Activated CD8-positive, alpha-beta T cell treated with anti-CD3 and anti-CD28 coated beads for 36 hours (primary cell): Measurements from ENCODE around the gene TEKT2. TPM values are rescaled to one million over a fixed set of nuclear protein-coding genes. Genes with fewer than 3 reads are reported as not detected.

Experiments
- ATAC-seq: fragments of 200-7000 bp; cut with Tn5 transposase; one replicate; pipeline ENCODE4 v1.10.0; 2021; ENCODE audit warnings: mild to moderate bottlenecking, moderate library complexity
- CTCF ChIA-PET: fragments of 350-600 bp; sonication (Branson Sonifier 250); formaldehyde crosslinking; loops from one replicate; lab custom pipeline; 2021; ENCODE audit warnings: antibody characterized with exemption; lab: Charles Lee
- POLR2A ChIA-PET: fragments of 350-600 bp; sonication (Branson Sonifier 250); formaldehyde crosslinking; loops from one replicate; lab custom pipeline; 2021; ENCODE audit warnings: antibody characterized with exemption; lab: Charles Lee
- DNase-seq: peaks from one replicate; pipeline ENCODE4 v3.0.0-alpha.2; 2020
- H3K27ac Mint-ChIP-seq: one replicate; pipeline ENCODE4 v1.8.0; 2021; ENCODE audit warnings: mild to moderate bottlenecking, mixed read lengths
- H3K27me3 Mint-ChIP-seq: one replicate; pipeline ENCODE4 v1.8.0; 2021; ENCODE audit warnings: mixed read lengths
- H3K36me3 Mint-ChIP-seq: one replicate; pipeline ENCODE4 v1.8.0; 2021; ENCODE audit warnings: low read depth, mixed read lengths
- H3K4me1 Mint-ChIP-seq: one replicate; pipeline ENCODE4 v1.8.0; 2021; ENCODE audit warnings: low read depth, mixed read lengths
- H3K4me3 Mint-ChIP-seq: one replicate; pipeline ENCODE4 v1.8.0; 2021; ENCODE audit warnings: mild to moderate bottlenecking, moderate library complexity, mixed read lengths
- H3K9me3 Mint-ChIP-seq: one replicate; pipeline ENCODE4 v1.8.0; 2021; ENCODE audit warnings: mixed read lengths
- intact Hi-C: fragments of 100-400 bp; cut with micrococcal nuclease; formaldehyde crosslinking; loops from one replicate; pipeline ENCODE4 v1.10.0; 2022
- total RNA-seq, 2 experiments: library from RNA; stranded (reverse); gene quantifications; one replicate each; pipeline ENCODE4 v1.2.3, GENCODE V29; 2021
- TF ChIP-seq, protein P1 (sequence below): fragments of 200-600 bp; IDR thresholded peaks from one replicate; pipeline ENCODE4 v1.8.0; 2022; ENCODE audit warnings: antibody characterized with exemption, mild to moderate bottlenecking

Gene TEKT2
- total RNA-seq, 2 experiments from 2014 or later: 0.20 to 0.34 TPM

DNA sequence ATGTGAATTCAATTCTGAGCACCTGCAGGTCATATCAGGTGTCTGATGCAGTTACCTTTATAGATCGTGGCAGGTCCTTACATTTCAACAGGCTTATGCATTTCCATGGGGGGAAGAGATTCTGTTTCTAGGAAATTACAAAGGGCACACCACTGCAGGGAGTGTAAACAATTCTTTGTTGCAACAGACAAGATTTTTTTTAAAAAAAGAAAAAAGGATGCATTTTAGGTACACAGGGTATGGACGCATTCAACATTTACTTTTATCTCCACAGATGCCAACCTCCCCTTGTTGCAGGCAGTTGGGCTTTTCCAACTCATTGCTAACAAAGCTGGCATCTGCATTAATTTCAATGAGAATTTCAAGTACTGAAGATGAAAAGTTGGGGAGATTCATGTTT, 13.5 kb upstream of the TEKT2 start:
- Mint-ChIP-seq H3K4me1 (no peaks in the 10 kb centered on the region), H3K27ac (no peak overlapping the region), H3K27me3 (no peaks in the 10 kb centered on the region), H3K4me3 (no peak overlapping the region), H3K36me3 (no peaks in the 10 kb centered on the region), H3K9me3 (no peaks in the 10 kb centered on the region)
- DNase-seq (no peak), ATAC-seq (no peak)
- intact Hi-C loops: no loop called here
- ChIA-PET POLR2A (interaction anchor here (0.6 to 0.7 kb wide), 2 partner anchors 19 to 68 kb away, joined by 3 read pairs; no protein-coding TSS in a partner anchor), CTCF (no interaction called here)
- TF ChIP-seq, protein P1, sequence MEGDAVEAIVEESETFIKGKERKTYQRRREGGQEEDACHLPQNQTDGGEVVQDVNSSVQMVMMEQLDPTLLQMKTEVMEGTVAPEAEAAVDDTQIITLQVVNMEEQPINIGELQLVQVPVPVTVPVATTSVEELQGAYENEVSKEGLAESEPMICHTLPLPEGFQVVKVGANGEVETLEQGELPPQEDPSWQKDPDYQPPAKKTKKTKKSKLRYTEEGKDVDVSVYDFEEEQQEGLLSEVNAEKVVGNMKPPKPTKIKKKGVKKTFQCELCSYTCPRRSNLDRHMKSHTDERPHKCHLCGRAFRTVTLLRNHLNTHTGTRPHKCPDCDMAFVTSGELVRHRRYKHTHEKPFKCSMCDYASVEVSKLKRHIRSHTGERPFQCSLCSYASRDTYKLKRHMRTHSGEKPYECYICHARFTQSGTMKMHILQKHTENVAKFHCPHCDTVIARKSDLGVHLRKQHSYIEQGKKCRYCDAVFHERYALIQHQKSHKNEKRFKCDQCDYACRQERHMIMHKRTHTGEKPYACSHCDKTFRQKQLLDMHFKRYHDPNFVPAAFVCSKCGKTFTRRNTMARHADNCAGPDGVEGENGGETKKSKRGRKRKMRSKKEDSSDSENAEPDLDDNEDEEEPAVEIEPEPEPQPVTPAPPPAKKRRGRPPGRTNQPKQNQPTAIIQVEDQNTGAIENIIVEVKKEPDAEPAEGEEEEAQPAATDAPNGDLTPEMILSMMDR: no peak

DNA sequence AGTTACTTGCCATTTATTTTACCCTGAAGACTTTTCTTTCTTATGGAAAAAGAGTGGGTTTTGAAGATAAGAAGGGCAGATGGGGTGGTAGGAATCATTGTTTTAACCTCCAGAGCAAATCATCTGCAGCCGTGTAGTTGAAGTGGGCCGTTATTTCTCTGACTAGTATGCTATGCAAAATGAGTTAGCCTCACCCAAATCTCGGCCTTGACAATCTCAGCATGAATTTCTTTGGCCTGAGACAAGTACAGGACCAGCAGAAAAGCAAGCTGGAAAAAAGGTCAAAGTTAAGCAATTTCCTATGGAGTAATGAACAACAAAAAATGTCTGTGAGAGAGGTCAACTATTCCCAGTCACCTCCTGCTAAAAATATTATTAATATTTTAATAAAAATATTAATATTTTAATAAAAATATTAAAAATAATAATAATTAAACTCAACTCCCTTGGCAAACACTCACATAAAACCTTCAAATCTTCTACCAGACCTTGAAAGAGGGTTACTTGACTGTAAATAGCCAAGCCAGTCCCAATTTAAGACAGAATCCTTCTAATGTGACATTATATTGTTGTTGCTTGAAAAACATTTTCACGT, 6.8 kb upstream of the TEKT2 start:
- TF ChIP-seq, protein P1: no peak
- DNase-seq (no peak), ATAC-seq (no peak)
- Mint-ChIP-seq H3K36me3 (no peaks in the 10 kb centered on the region), H3K27ac (no peak overlapping the region), H3K27me3 (peaks cover 2% of the 10 kb centered on the region), H3K9me3 (no peaks in the 10 kb centered on the region), H3K4me1 (no peaks in the 10 kb centered on the region), H3K4me3 (no peak overlapping the region)
- intact Hi-C loops: no loop called here
- ChIA-PET CTCF (no interaction called here), POLR2A (no interaction called here)

DNA sequence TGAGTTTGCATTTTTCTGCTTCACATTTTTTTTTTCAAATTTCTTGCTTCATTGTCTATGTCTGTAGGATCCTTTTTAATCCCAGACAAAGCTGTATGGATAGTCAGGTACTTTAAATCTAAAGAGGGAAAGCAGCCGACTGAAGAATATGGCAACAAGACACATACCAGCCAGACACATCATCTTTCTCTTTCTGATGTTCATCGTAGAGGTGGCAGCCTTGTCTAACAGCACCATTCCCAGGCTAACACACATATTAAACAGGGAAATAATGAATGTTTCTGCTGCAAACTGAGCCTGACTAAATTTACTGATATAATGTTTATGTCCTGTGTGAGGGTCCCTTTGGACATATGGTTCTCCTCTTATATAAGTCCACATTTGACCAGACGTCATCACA, 3.7 kb upstream of the TEKT2 start:
- H3K4me3 Mint-ChIP-seq: no peak overlapping the region
- TF ChIP-seq, protein P1: no peak
- H3K27ac Mint-ChIP-seq: no peak overlapping the region
- ATAC-seq: no peak
- no peaks in the 10 kb centered on the region for H3K4me1 Mint-ChIP-seq
- H3K36me3 Mint-ChIP-seq: no peaks in the 10 kb centered on the region
- intact Hi-C loops: no loop called here
- peaks cover 22% of the 10 kb centered on the region for H3K27me3 Mint-ChIP-seq
- H3K9me3 Mint-ChIP-seq: no peaks in the 10 kb centered on the region
- ChIA-PET CTCF (interaction anchor here (0.6 kb wide), 1 partner anchor 879 kb away, joined by 3 read pairs; no protein-coding TSS in a partner anchor), POLR2A (no interaction called here)
- no peak for DNase-seq

DNA sequence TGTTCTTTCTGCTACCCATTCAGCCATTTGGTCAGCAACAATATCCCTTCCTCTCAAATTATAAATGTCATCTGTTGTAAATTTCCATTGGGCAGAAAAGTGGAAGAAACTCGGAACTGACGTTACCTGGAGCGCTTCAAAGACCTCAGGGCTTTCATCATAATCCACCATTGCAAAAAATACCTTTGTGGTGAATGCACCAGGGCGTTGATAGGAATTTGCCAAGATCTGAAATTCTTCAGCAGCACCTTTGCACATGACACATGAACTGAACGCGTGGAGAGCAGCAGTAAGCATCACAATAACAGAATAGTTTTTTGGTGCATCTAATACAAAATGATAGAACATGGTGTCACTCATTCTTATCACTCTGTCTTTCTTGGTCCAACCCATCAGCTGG, 3.1 kb upstream of the TEKT2 start:
- ChIA-PET CTCF (no interaction called here), POLR2A (no interaction called here)
- TF ChIP-seq, protein P1: no peak
- intact Hi-C loops: no loop called here
- H3K27ac Mint-ChIP-seq: no peak overlapping the region
- no peak overlapping the region for H3K4me3 Mint-ChIP-seq
- ATAC-seq (no peak), DNase-seq (no peak)
- peaks cover 23% of the 10 kb centered on the region for H3K27me3 Mint-ChIP-seq
- no peaks in the 10 kb centered on the region for H3K9me3 Mint-ChIP-seq
- H3K4me1 Mint-ChIP-seq: no peaks in the 10 kb centered on the region
- H3K36me3 Mint-ChIP-seq: no peaks in the 10 kb centered on the region

DNA sequence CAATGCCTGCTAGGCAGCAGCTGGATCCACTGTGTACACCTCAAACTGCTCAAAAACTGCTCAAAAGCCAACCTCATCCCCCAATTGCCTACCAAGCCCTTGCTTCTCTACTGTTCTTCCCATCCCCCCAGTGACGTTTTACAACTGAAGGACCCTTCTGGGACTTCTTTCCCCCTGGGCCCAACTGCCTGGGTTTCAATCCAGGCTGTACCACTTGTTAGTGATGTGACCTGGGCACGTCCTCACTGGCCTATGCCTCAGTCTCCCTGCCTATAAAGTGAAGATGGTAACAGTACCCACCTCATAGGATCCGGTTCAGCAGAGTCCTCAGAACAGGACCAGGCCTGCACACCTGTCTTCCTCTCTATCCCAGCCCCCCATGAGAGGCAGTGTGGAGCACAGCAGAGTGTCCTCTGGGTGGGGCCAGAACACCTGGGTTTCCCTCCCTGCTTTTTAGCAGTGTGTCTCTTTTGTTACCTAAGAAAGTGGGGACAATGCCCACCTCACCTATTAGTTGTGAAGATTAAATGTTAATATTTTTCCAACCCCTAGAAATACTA, 1.9 kb upstream of the TEKT2 start:
- TF ChIP-seq, protein P1: no peak
- Mint-ChIP-seq H3K9me3 (no peaks in the 10 kb centered on the region), H3K27me3 (peaks cover 27% of the 10 kb centered on the region), H3K4me3 (no peak overlapping the region), H3K36me3 (no peaks in the 10 kb centered on the region), H3K4me1 (no peaks in the 10 kb centered on the region), H3K27ac (no peak overlapping the region)
- ATAC-seq (no peak), DNase-seq (no peak)
- intact Hi-C loops: no loop called here
- CTCF ChIA-PET: no interaction called here
- POLR2A ChIA-PET: no interaction called here
